Stimulated activated CD8-positive, alpha-beta memory T cell treated with anti-CD3 and anti-CD28 coated beads, Interleukin-4, amount 100 ng/mL, for 24 hours (primary cell): ENCODE data around the gene RIC8B.

Experiments used
- DNase-seq: peaks from one replicate; pipeline ENCODE4 v3.0.0-alpha.2; 2020; ENCODE audit warnings: low read depth

The RIC8B gene

DNA sequence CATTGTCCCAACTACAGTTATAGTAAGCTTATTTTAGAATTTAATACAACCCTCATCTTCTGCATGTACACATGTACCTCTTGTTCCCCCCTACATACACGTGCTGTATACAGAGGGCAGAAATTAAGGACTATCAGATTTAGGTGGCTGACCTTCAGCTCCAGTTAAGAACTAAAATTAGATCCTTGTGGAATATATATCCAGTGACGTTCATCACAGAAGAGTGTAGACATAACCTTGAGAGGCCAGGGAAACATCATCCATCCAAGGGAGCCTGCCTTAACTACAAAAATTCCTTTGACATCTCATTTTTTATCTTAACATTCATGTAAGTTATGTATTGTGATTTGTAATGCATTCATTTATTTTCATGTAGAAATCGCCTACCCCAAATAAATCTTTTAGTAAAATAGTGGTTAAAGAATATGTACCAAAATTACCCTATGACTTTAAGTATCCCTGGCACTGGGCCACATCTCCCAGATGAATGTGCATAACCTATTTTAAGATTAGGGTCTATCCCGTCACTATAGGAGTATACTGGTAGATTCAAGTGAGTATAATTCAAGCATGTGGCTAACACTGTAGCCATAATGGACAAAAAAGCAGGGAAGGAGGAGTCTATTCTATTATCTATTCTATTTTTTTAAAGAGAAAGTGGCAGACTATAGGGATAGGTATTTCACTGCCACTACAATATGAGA is 27.5 kb downstream of the RIC8B start:
- DNase-seq = no peak

DNA sequence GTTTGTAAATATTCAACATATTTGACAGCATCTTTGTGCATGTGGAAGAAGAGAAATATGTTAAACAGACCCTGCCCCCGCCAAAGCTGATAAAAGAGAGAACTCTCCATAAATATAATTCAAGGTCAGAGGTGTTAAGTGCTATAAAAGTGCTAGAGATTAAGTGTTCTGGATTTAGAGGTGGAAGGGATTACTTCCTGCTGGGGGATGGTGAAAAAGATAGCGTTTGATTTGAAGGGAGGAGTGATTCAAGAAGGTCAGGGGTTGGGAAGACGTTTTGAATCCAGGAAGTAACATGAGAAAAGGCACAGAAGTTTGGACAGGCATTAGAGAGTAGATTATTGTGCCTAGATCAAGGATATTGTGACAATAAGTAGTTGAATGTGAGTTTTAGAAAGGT is 30.2 kb downstream of the RIC8B start:
- DNase-seq = no peak

DNA sequence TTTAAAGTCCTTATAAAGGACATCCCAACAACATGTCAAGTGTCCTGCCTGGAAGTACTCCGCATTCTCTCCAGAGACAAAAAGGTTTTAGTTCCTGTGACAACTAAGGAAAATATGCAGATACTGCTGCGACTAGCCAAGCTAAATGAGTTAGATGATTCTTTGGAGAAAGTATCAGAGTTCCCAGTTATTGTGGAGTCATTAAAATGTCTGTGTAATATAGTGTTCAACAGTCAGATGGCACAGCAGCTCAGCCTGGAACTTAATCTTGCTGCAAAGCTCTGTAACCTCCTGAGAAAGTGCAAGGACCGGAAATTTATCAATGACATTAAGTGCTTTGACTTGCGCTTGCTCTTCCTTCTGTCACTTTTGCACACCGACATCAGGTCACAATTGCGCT is 40.2 kb downstream of the RIC8B start:
- DNase-seq = no peak

DNA sequence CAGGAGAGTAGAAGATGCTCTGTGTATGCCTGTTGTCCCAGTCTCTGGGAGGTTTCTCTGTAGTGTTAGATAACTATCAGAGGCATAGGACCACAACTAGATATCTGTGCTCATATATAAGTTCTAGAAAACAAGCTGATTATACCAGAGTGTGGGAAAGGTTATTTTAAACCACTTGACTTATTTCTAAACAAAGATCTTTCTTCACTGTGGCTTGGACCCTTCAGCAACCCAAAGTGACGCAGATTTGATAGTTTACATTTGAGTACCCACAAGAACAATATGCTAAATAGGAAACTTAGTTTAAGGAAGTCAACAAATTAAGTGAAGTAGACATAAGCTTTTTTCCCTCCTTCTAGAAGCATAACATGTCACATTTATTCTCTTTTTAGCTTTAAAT is 41.3 kb downstream of the RIC8B start:
- no peak for DNase-seq

DNA sequence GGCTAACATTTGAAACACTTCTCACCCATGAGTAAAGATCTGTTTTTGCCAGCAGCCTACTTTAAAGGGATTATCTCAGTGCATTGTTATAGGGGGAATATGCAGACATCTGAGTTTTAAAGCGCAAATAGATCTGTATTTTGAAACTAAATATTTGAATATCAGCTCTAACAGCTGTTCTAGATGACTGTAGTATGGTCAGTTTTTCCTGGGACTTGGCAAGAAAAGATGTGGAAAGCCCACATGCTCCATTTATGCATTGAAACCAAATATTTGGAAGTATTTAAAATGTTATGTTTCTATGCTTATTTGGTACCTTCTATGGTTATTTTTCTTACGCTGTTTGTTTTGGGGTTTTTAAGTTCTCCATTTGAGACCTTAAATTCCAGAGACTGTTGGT is 41.7 kb downstream of the RIC8B start:
- no peak for DNase-seq

DNA sequence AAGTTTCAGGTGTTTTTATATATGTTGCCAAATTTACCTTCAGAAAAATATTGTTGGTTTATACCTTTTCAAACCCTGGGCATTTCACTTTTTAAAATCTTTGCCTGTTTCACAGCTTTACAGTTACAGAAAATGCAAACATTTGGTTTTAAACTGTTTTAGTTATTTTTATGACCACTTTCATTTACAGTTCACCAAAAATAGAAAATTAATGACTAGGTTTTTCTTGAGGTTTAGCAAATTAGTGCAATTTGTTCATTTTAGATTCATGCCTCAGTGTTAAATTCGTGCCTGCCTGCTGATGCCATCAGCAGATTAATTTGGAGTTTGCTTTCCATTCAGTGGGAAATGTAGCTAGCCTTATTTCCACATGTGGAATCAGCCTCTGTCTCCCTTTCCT is 45.5 kb downstream of the RIC8B start:
- DNase-seq = no peak

DNA sequence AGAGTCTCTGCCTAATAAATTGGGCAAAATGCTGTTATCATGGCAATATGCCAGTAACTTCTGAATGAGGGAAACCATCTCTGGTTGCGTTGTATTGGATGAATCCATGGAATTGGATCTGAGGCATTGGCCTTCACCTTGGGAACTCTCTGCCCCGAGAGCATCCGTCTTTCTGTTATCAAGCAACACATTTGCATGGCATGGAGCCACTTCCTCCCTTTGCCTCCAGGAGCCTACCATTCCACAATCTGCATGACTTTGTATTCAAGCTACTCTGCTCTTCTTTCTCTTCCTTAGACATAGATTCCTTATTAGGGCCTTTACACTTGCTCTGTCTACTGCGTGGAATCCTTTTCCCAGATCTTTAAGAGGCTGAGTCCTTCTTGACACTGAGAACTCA is 57.2 kb downstream of the RIC8B start:
- DNase-seq = no peak

DNA sequence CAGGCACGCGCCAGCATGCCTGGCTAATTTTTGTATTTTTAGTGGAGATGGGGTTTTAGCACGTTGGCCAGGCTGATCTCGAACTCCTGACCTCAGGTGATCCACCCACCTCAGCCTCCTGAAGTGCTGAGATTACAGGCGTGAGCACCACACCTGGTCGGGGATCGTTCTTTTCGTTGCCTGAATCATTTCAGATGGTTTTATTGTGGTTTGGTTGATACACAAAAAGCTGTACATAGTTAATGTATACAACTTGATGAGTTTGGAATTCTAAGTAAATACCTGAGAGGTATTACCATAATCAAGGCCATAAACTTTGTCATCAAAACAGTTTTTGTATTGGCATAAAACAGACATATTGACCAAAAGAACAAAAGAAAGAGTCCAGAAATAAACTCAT is 63.3 kb downstream of the RIC8B start:
- no peak for DNase-seq

DNA sequence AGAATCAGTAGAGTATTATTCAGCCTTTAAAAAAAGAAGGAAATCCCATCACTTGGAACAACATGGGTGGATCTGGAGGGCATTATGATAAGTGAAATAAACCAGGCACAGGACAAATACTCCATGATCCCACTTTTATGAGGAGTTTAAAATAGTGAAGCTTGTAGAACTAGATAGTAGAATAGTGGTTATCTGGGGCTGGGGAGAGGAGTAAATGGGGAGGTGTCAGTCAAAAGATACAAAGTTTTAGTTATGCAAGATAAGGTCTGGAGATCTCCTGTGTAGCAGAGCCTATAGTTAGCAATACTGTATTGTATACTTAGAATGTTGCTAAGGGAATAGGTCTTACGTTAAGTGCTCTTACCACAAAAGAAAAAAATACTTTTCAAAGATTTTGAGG is 64.9 kb downstream of the RIC8B start:
- no peak for DNase-seq

DNA sequence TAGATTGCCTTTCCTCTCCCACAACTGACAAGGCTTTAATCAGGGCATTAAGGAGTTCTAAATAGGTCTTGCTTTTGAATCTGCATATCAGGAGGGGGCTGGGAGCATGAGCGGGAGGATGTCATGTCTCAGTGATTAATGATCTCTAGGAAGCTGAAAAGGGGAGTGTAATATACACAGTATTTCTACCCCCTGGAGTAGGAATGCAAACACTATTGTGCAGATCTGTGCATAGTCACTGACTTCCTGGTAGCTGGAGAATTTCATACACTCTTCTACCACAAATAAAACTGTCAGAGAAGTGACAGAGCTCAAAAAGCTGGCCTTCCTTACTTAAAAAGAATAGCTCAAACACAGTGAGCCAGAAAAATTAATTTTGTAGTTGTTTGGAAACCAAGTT is 65.8 kb downstream of the RIC8B start:
- no peak for DNase-seq

DNA sequence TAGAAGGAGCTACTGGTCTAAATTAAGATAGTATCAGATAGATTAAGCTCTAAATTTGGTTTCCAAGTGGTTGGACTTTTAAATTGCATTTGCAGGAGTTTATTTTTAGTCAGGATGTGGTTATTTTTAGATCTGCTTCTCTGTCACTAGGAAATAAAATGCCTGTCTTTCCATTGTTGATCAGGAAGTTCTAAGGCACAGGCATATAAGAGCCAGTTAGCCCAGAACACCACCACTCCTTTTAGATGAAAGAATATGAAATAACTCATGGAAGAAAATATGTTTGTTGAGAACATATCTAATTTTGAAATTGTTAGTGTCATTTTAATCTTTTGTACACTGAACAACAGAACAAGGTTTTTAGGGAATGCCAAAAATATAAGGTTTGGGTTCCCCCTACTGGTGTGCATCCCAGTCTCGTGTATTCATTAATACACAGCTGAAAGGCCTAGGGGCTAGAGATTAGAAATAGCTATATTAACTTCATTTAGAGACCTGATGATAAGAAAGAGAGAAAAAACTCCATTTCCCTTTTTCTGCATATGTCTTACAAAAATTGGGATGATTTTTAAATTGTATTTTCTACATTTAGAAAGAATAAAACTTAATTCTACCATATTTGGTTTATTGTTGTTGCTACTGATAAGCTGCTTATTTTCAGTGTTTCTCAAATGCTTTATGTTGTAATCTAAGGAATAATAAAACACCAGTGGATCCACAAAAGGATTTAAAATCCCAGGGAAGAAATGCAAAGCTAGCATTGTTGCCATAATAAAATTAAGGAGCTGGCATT is 67.2 kb downstream of the RIC8B start:
- no peak for DNase-seq

DNA sequence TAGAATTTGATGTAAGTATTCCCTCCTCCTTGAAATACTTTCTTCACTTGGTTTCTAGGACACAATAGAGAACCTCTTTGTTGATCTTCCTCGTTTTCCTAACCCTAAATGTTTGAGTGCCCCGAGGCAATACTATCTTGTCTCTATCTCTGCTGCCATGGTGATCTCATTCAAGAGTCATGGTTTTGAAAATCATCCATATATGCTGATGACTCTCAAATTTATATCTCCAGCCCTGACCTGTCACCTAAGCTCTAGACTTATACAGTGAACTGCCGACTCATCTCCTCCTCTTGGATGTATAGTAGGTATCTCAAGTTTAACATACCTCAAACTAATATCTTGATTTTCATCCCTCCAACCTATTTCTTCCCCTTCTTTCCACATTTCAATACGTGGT is 71.4 kb downstream of the RIC8B start:
- DNase-seq = no peak

DNA sequence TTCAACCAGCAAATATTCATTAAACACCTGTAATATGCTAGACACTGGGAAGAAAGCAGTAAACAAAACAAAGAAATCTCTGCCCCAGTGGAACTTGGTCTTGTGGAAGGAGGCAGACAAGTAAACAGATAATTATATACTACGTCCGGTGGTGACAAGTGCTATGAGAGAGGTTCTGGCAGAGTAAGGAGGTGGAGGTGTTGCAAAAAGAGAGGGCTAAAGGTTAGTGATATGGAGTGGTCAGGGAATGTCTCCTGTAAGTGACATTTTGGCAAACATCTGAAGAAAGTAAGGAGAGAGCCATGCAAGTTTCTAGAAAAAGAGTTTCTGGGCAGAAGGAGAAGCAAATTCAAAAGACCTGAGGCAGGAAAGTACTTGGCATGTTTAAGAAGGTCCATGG is 73.4 kb downstream of the RIC8B start:
- no peak for DNase-seq

DNA sequence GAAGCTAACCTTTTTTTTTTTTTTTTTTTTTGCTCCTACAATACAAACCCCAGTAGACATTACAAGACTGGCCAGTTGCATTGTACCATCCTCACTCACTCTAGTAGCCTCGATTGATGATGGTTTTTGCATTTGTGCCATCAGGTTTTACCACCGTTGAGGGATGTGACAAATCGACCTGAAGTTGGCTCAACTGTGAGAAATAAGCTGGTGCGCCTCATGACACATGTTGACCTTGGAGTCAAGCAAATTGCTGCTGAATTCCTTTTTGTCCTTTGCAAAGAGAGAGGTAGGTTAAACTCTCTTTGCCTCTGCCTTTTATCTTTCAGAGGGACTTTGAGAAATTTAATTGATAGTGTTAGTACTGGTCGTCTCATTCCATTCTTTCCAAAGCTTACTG is 76.8 kb downstream of the RIC8B start:
- DNase-seq = no peak

DNA sequence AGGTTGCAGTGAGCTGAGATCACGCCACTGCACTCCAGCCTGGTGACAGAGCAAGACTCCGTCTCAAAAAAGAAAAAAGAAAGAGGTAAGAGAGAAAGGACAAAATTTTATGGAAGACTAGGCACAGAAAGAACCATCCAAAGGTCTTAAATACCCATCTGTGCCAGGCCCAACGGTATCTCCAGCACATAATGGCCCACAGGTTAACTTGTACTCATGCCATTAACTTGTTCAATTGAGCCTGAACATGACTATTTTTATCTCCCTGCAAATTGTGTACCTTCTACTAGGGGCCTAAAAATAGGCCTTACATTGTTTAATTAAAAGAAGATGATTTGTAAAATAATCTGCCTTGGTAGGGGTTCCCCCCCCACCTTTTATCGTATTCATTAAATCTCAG is 80.2 kb downstream of the RIC8B start:
- no peak for DNase-seq

DNA sequence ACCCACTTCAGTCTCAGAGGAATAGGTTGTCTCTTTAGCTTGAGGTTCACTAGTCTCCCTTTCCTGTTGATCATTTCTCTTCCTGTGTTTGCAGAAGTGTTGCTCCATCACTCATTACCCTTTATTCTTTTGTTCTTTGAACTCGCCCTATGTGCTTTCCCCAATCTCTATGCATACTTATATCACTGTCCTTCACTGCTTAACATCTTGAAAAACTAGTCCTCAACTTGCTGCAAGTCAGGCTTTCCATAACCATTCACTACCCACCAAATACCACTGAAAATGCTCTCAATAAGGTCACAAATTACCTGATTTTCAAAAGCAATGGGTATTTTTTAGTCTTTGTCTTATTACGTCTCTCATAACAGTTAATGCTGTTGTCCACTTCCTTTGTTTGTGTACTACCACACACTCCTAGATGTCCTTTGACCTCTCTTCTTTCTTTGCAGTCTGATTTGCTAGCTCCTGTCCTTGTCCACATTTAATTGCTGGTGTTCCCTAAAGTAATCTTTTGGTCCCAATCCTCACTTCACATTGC is 80.8 kb downstream of the RIC8B start:
- no peak for DNase-seq

DNA sequence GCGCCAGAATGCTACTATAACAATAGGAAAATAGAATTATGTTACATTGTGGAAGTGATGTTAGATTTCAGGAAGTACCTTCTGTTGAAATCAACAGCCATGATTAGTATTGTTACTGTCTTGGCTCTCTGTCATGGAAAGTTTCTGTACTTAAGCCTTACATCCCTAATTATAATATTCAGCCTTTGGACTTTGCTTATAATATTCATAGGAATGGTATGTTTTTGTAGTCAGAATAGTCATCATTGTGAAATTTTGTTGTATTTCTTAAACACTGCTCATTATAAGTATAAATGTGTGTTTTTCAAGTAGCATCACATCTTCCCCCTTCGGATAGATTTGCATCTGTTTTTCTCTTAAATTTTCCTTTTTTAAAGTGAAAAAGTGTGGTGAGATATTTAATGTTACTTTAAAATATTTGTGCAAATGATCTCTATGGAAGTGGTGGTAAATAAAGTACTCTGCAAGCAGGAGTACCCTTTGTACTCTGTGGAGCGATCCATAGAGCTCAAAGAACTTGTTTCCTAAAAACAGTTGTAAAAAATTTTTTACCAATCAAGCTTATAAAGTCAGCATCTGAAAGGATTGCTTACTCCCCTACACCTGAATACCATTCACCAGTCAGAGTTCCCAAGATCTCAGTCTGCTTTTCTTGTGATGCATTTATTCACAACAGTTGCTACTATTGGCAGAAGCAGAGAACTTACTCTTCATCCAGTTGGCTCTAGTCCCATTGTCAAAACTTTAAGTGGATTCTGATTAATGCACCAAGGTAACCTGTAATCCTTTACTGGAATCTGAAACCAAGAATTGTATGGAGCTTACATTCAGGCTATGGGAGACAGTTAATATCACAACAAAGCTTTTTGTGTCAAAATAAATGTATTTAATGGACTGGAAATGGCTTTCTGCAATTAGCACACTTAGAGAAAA is 87.8 kb downstream of the RIC8B start:
- no peak for DNase-seq

DNA sequence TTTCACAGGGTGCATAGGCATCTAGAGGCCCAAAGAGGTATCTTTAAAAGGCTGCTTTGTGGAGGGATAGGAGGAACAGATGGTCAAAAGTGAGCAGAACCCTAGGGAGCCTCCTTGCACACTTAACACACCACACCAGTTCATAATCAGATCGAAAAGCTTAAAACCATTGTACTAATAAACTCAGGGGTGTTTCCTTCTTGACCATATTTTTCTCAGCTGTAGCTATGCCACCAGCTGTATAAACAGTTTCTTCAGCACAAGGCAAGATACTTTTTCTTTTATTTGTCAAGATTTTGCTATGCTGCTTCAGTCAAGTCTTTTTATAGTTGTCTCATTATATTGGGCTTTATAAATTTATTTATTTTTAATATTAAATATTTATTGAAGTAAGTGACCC is 88.7 kb downstream of the RIC8B start:
- DNase-seq = no peak

DNA sequence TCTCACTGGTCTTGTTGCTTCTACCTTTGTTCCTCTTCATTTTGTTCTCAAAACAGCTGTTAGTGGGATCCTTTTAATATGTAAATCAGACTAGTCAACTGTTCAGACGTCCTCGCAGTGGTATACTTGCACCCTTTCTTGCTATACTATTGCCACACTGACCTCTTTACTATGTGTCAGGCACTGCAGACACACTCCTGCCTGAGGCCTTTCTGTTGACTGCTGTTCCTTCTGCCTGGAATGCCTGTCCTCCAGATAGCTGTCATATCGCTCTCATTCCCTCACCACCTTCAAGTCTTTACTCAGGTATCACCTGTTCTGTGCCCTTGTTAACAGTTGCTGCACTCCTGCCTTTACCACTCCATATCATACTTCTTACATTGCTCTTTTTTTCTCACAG is 91.2 kb downstream of the RIC8B start:
- no peak for DNase-seq

DNA sequence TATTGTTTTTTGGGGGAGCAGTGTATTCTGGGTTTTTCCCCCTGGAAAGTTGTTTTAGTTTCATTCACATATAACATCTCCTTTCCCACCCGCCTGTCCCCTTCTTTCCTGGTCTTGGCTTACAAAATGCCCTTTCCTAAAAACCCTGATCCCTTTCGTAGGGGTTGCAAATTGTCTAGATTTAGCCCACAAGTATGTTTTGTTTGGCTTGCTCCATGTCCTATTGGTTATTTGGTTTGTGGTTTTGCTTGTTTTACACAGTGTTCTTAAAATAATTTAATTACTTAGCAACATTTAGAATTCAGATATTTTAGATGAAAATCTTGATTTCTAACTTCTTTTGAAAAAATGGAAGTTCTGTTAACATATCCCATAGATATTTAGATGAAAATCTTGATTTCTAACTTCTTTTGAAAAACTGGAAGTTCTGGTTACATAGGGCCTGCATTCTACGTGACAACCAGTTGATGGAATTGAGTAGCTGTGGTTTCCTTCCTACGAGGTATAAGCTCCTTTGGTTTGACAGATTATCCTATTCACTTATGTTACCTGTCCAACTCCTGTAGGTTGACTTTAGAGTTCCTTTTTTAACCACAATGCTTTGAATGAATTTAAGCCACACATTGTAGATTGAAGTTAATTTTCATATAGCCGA is 92.1 kb downstream of the RIC8B start:
- DNase-seq = no peak

DNA sequence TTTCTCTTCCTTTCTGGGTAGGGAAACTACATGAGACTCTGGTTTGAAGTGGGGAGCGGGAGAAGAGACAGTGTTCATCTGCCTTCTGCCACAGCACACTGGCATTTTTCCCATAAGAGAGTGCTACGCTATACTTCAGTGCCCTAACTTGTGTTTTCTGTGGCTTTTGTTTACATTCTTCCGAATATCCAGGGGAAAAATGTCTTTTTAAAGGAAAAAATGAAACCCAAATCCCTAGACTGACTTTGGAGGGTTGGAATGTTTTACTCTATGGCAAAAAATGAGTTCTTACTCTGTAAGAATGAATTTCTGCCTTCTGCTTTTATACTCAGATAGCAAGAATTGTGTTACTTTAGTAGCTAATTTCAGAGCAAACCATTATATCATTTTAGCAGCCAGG is 93.2 kb downstream of the RIC8B start:
- DNase-seq = no peak
